Hematopoietic multipotent progenitor cell treated with erythropoietin and hydrocortisone succinate and interleukin-3 and kit ligand, for 4 days (in vitro differentiated cells): ENCODE results near the gene LPAR2.
"Not testable (repeated sequence)": the region's sequence is repeated elsewhere in the genome, so short reads cannot be mapped to it uniquely, and the experiment has no call there.

Experiments
- DNase-seq: peaks from one replicate; pipeline ENCODE4 v3.0.0-alpha.2; 2015

Gene LPAR2

GRCh38 chr19:19627621-19628500 lies at the start of gene LPAR2:
Gene LPAR2, minus strand, starts transcription at chr19:19628220. Its CDS starts 945 bp downstream, at chr19:19627275.
- DNase-seq = peak; percentile 39

DNA sequence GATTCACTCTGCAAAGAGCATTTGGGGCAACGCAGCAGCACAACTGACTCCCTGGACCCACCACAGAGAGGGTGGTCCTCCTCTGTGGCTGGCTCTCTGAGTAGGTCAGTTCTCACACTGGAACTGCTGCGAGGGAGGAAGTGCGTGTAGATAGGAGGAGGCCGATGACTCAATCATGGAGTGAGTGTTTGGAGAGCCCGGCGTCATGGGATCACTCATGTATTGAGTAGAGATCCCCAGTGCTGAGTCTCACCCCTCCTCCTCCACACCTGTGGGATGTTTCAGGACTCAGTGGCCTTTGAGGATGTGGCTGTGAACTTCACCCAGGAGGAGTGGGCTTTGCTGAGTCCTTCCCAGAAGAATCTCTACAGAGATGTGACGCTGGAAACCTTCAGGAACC lies 49.6 kb upstream of the LPAR2 start:
- DNase-seq = no peak

DNA sequence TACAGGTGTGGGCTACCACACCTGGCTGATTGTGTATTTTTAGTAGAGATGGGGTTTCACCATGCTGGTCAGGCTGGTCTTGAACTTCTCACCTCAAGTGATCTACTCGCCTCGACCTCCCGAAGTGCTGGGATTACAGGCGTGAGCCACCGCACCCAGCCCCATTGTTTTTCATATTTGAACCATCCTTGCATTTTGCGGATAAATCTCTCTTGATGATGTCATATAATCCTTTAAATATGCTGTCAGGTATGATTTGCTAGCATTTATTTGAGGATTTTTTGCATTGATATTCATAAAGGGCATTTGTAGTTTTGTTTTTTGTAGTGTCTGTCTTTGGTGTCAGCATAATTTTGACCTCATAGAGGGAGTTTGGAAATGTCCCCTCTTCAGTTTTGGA lies 46.3 kb upstream of the LPAR2 start:
- DNase-seq = no peak

- DNase-seq = no peak
These were observed 44.8 kb upstream of the LPAR2 start for GRCh38 chr19:19672816-19673215.

GRCh38 chr19:19670070-19670551 lies 42.1 kb upstream of the LPAR2 start:
- DNase-seq = no peak

DNA sequence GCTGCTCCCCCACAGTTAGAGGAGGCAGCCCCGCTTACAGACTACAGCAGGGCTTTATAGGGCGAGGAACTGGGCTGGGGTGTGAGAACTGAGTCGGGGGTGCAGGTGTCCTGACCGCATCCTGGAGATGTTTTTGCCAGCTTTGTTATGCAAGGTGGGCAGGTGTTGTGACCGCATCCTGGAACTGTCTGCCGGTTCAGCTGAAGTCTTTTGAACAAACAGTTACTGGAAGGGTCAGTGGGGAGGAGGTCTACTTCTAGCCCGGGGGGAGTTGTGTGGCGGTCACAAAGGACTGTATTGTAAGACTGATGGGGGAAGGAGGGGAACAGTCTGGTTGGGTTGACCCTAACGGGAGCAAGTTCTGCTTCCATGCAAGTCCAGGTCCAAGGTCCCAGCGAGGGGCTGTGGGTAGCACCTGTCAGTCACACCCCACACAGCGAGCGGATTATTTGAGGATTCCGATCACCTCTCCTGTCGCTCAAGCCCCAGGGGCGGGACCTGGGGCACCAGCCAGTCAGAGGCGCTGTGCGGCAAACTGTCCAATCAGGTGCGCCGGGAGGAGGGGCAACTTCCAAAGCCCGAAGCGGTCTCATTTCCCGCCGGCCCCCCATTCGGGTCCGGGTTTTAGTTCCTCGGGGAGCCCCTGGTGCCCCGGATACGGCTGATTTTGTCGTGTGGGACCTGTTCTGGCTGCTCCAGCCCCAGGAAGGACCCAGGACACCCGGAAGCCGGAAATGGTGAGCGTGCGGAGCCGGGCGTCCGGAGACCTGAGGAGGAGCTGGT lies 40.4 kb upstream of the LPAR2 start, which contains the start of gene ZNF101:
Gene ZNF101, plus strand, starts transcription at position 610 of the 783 bp plus-strand sequence. Its CDS starts 125 bp downstream, at position 735.
- DNase-seq = peak; percentile 99

DNA sequence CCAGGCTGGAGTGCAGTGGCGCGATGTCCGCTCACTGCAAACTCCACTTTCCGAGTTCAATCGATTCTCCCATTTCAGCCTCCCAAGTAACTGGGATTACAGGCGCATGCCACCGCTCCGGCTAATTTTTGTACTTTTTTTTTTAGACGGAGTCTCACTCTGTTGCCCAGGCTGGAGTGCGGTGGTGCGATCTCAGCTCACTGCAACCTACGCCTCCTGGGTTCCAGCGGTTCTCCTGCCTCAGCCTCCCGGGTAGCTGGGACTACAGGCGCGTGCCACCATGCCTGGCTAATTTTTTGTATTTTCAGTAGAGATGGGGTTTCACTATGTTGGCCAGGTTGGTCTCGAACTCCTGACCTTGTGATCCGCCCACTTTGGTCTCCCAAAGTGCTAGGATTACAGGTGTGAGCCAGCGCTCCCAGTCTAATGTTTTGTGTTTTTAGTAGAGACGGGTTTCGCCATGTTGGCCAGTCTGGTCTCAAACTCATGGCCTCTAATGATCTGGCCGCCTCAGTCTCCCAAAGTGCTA lies 37.5 kb upstream of the LPAR2 start:
- not testable (repeated sequence) for DNase-seq

GRCh38 chr19:19663256-19664120 lies 35.5 kb upstream of the LPAR2 start, which contains the start of gene ATP13A1:
Gene ATP13A1, minus strand, starts transcription at chr19:19663676. Its CDS starts 10 bp downstream, at chr19:19663666.
- DNase-seq = peak; percentile 99

DNA sequence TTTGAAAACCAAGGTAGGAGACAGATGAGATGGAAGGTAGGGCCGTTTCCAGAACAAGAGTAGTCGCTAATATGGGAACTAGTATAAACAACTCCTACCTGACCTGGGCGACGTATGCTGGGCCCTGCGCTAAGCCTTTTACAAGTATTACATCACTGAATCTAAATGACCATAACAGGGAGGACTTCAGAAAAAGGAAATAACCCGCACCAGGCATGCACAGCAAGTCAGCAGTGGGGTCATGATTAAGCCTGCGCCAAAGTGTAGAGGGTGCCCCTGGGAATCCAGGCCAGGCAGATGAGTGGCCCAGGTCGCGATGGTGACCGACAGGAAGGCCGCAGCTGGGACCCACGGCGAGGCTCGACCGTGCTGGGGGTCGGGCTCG lies 34.8 kb upstream of the LPAR2 start:
- DNase-seq = no peak

- no peak for DNase-seq
These were observed 34.3 kb upstream of the LPAR2 start for GRCh38 chr19:19662344-19662743.

DNA sequence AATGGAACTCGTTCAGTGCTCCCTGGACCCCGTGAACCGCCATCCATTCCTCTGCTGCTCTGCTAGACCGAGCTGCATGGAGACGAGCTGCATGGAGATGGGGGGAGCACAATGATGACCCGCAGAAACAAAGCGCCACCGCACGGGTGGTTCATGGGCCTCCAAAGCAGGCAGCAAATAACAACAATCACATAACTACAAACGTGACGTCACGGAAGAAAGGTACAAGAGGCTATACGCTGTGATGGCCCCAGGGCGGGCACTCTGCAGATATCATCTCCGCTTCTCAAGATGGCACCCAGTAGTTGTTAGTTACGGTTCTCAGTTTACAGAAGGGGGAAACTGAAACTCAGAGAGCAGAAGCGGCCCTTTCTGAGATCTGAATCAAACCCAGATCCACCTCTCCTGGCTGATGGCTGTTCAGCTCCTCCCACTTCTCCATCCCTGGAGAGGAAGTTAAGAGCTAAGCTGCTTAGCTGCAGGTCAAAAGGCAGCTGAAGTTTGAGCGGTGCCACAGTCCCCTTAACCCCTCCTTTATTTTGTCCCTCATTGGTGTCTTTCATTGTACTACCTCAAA lies 33.7 kb upstream of the LPAR2 start:
- peak; percentile 73 for DNase-seq

- no peak for DNase-seq
These were observed 33.2 kb upstream of the LPAR2 start for GRCh38 chr19:19661141-19661674.

GRCh38 chr19:19659646-19660245 lies 31.7 kb upstream of the LPAR2 start:
- DNase-seq = no peak

DNA sequence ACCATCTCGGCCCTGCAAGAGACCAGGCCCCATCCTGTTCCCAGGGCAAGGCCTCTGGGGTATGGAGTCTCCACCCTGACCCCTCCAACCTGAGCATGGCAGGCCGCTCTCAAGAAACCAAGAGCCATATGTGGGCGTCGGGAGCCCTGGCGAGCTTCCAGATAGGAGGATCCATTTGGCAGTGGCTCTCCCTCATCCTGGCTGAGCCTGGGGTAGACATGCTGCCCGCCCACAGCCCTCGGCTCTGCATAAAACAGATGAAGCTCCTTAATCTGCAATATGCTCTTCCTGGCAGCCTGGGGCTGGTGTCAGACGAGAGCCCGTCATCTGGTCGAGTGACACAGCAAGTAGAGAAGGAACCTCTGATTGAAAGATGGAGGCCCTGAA lies 29.4 kb upstream of the LPAR2 start:
- DNase-seq = no peak

GRCh38 chr19:19656451-19657396 lies 28.7 kb upstream of the LPAR2 start:
- DNase-seq = no peak

DNA sequence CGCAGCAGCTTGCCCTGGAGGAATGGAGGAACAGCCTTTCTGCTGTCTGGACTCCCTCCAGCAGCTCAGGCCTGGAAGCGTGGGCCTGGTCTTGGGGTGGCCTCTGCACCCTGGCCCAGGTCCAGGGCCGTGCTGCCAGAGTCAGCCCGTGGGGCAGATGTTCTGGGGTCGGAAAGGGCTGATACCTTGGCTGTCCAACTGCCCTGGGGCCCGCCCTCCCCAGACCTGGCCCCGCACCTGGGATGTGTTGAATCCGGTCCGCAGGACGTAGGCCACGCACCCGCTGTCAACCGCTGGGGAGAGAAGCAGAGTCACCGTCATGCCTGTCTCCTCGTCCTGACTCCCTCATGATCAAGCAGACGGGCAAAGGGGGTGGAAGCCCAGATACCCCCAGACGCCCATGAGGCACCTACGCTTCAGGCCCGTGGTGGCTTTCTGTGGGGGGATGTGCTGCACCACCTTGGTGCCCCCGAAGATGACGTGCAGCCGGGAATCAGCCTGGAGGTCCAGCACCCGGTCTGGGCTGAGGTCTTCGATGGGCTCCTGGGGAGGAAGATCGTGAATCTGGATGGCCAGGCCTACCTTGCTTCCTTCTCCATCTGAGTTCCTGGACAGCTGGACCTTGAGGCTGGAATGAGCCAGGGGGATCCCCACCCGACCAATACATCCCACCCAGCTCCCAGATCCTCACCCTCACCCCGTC lies 27.8 kb upstream of the LPAR2 start:
- DNase-seq = no peak

GRCh38 chr19:19655051-19655594 lies 27.1 kb upstream of the LPAR2 start:
- DNase-seq = no peak

GRCh38 chr19:19654441-19654840 lies 26.4 kb upstream of the LPAR2 start:
- no peak for DNase-seq

DNA sequence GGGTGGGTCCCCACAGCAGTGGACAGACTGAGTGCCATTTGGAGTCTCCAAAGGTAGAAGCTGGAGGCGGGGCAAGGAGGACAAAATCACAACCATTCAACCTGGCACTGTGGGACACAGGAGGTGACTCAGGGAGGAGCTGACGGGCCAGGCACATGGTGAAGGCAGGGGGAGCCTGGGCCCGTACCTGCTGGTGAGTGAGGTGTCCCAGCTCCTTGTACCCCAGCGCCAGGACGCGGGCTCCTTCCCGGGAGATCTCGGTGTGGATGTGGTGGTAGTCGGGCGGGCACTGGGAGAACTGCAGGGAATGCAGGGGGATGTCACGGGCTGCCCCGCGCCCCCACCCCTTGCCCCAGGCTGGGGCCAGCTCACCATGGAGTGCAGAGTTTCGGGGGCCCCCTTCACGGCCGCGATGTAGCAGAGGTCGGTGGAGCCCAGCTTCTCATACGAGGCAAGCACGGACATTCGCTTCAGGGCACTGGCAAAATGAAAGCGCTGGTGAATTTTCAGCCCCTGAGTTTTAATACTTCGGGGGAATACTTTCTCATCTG lies 25.7 kb upstream of the LPAR2 start:
- DNase-seq = no peak
